ENCODE data around the gene FAM13B. TPM values are rescaled to one million over a fixed set of nuclear protein-coding genes. Genes with fewer than 3 reads are reported as not detected.

FAM13B gene
- total and polyA plus RNA-seq, 9 of the 15 experiments (the other 6 are each of a cell fraction or from before 2014, with no cell fraction given) = 2.3 to 21.6 (median 14.1) TPM

DNA sequence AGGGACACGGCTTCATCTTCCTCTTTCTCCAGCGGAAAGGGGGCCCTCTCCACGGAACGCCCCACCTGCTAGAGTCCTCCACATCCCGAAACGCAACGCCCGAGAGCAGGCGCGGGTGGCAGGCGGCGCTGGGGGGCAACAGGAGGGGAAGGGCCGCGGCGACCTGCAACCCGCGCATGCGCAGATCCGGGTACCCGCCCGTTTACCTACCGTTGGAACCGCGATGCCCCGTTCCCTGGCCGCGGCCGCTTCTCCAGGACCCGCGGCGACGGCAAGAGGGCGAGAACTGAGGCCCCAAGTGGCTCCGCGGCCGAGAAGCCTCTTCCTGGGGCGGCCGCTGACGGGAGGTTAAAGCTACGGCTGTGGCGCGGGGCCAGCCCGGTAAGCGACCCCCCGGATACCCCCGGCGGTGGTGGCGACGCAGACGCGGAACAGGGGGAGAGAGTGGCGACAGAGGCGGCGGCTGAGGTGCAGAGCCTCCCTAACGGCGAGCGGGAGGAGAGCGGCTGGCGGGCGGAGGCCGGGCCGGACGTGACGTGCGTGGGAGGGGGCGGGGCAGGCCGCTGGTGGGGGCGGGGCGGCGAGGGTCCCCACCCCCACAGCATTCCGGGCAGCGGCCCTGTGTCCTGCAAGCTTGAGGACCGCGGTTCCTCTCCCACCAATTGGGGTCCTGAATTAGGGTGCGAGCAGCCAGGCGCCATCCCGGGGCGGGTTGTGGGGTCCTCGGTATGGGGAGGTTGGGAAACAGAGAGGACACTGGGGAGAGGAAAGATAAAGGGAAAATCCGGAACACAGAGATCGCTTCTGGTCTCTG is at the start of gene FAM13B (continued):
- TF ChIP-seq, protein P1, sequence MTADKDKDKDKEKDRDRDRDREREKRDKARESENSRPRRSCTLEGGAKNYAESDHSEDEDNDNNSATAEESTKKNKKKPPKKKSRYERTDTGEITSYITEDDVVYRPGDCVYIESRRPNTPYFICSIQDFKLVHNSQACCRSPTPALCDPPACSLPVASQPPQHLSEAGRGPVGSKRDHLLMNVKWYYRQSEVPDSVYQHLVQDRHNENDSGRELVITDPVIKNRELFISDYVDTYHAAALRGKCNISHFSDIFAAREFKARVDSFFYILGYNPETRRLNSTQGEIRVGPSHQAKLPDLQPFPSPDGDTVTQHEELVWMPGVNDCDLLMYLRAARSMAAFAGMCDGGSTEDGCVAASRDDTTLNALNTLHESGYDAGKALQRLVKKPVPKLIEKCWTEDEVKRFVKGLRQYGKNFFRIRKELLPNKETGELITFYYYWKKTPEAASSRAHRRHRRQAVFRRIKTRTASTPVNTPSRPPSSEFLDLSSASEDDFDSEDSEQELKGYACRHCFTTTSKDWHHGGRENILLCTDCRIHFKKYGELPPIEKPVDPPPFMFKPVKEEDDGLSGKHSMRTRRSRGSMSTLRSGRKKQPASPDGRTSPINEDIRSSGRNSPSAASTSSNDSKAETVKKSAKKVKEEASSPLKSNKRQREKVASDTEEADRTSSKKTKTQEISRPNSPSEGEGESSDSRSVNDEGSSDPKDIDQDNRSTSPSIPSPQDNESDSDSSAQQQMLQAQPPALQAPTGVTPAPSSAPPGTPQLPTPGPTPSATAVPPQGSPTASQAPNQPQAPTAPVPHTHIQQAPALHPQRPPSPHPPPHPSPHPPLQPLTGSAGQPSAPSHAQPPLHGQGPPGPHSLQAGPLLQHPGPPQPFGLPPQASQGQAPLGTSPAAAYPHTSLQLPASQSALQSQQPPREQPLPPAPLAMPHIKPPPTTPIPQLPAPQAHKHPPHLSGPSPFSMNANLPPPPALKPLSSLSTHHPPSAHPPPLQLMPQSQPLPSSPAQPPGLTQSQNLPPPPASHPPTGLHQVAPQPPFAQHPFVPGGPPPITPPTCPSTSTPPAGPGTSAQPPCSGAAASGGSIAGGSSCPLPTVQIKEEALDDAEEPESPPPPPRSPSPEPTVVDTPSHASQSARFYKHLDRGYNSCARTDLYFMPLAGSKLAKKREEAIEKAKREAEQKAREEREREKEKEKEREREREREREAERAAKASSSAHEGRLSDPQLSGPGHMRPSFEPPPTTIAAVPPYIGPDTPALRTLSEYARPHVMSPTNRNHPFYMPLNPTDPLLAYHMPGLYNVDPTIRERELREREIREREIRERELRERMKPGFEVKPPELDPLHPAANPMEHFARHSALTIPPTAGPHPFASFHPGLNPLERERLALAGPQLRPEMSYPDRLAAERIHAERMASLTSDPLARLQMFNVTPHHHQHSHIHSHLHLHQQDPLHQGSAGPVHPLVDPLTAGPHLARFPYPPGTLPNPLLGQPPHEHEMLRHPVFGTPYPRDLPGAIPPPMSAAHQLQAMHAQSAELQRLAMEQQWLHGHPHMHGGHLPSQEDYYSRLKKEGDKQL (CRISPR knock-in tag; IDR thresholded peaks at IDR 0.05; ENCODE audit: borderline replicate concordance) = no peak
- TF ChIP-seq NR2C1 (IDR thresholded peaks at IDR 0.05) (no peak), NR2C1 (tag; IDR thresholded peaks at IDR 0.05) (no peak), L3MBTL2 (IDR thresholded peaks at IDR 0.05) (peak; percentile 66), RREB1 (CRISPR knock-in tag; IDR thresholded peaks at IDR 0.05) (no peak), C11orf30 (IDR thresholded peaks at IDR 0.05; ENCODE audit: low read depth) (no peak), EHMT2 (IDR thresholded peaks at IDR 0.05) (no peak), ZNF146 (CRISPR knock-in tag; IDR thresholded peaks at IDR 0.05; ENCODE audit: unreplicated experiment) (no peak), KDM1A (IDR thresholded peaks at IDR 0.05) (no peak), ESRRB (CRISPR knock-in tag; IDR thresholded peaks at IDR 0.05; ENCODE audit: borderline replicate concordance) (no peak), CLOCK (CRISPR knock-in tag; IDR thresholded peaks at IDR 0.05; ENCODE audit: borderline replicate concordance) (no peak), ZNF175 (CRISPR knock-in tag; IDR thresholded peaks at IDR 0.05; ENCODE audit: low read depth) (no peak), CTBP1 (IDR thresholded peaks at IDR 0.05; ENCODE audit: borderline replicate concordance) (peak; percentile 82), TCFL5 (CRISPR knock-in tag; conservative IDR thresholded peaks at IDR 0.05) (no peak)
